DMS 273 treated with DMSO at 0.1 percent for 48 hours (cell line): ENCODE measurements around the gene SPINK1.
A peak's percentile ranks its signal among the peaks of the same experiment; 100 is the strongest.
"Not testable (repeated sequence)": the region's sequence is repeated elsewhere in the genome, so short reads cannot be mapped to it uniquely, and the experiment has no call there.

Experiments used
- DNase-seq: peaks from one replicate; lab custom pipeline; 2025; lab: John Stamatoyannopoulos, UW

SPINK1 gene

GRCh38 chr5:147805030-147805454 is 26.4 kb downstream of the SPINK1 start:
- no peak for DNase-seq

GRCh38 chr5:147804334-147804733 is 27.1 kb downstream of the SPINK1 start:
- DNase-seq, result no peak

- DNase-seq, result no peak
These were observed 27.5 kb downstream of the SPINK1 start for GRCh38 chr5:147803926-147804325.

GRCh38 chr5:147803161-147803560 is 28.3 kb downstream of the SPINK1 start:
- DNase-seq, result not testable (repeated sequence)

GRCh38 chr5:147801461-147801860 is 30.0 kb downstream of the SPINK1 start:
- no peak for DNase-seq

- DNase-seq, result no peak
These were observed 31.0 kb downstream of the SPINK1 start for GRCh38 chr5:147800491-147800890.

GRCh38 chr5:147796556-147797308 is 34.7 kb downstream of the SPINK1 start:
- no peak for DNase-seq

GRCh38 chr5:147791181-147791580 is 40.3 kb downstream of the SPINK1 start:
- no peak for DNase-seq

GRCh38 chr5:147789820-147790219 is 41.7 kb downstream of the SPINK1 start:
- no peak for DNase-seq

- DNase-seq, result no peak
These were observed 43.4 kb downstream of the SPINK1 start for GRCh38 chr5:147788023-147788422.

- no peak for DNase-seq
These were observed 45.3 kb downstream of the SPINK1 start for GRCh38 chr5:147786142-147786541.

- DNase-seq, result no peak
These were observed 47.1 kb downstream of the SPINK1 start for GRCh38 chr5:147784146-147784987.

- DNase-seq, result peak; percentile 97
These were observed 49.1 kb downstream of the SPINK1 start, which contains the start of gene JAKMIP2 for GRCh38 chr5:147782110-147783028. TSS of gene JAKMIP2 (minus strand) at chr5:147782728. CDS start at chr5:147671806, 110,922 bp downstream.

- DNase-seq, result no peak
These were observed 50.4 kb downstream of the SPINK1 start for GRCh38 chr5:147780924-147781573.

- DNase-seq, result no peak
These were observed 51.8 kb downstream of the SPINK1 start for GRCh38 chr5:147779694-147780093.

- no peak for DNase-seq
These were observed 54.5 kb downstream of the SPINK1 start for GRCh38 chr5:147776989-147777388.
